HG03039 (cell line): ENCODE data around the gene GMDS.

Source experiments
- ATAC-seq: cut with Tn5 transposase; IDR thresholded peaks from one replicate; pipeline ENCODE4 v1.9.1; 2021; ENCODE audit warnings: mild to moderate bottlenecking, moderate library complexity; ENCODE audit not compliant: unreplicated experiment

GMDS gene

DNA sequence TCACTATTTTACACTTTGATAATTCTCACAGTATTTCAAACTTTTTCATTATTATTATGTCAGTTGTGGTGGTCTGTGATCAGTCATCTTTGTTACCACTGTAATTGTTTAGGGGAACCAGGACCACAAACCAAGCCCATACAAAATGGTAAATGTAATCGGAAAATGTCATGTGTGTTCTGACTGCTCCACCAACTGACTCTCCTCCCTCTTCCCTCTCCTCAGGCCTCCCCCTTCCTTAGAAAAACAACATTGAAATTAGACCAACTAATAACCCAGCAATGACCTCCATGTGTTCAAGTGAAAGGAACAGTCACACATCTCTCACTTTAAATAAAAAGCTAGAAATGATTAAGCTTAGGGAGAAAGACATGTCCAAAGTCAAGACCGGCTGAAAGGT lies 63.8 kb downstream of the GMDS start:
- no peak for ATAC-seq

DNA sequence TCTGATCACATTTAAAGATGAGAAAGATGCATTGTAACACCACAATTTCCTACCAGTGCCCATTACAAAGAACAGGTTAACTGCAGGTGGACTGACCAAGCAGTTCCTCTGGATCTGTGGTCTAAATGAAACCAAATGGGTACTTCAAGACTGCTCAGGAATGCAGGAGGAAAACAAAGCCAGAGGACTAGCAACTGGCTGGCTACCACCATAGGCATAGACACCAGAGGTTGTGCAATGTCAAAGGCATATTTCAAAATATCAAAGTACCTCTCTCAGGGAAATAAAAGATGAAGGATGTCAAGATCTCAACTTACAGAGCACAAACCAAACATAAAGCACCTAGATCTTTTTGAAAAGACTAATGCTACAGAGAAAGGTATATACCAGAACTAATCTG lies 65.5 kb downstream of the GMDS start:
- no peak for ATAC-seq

DNA sequence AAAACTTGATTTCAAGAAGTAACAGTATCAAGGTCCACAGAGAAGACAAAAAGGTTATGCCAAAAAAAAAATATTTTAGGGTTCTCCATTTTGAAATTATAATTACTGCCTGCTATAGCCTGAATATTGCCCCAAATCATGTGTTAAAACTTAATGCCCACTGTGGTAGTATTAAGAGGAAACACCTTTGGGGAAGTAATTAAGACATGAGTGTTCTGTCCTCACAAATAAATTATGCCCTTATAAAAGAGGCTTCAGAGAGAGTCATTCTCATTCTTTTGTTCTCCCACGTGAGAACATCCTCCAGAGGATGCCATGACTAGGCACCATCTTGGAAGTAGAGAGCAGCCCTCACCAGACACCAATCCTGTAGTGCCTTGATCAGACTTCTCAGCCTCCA lies 66.2 kb downstream of the GMDS start:
- no peak for ATAC-seq

DNA sequence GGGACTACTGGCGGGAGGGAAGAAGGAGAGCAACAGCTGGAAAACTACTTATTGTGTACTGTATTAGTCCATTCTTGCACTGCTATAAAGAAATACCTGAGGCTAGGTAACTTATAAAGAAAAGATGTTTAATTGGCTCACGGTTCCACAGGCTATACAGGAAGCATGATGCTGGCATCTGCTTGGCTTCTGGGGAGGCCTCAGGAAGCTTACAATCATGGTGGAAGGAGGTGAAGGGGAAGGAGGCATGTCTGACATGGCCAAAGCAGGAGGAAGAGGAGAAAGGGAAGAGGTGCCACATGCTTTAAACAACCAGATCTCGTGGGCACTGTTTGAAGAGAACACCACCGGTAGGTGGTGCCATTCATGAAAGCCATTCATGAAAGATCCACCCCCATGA lies 67.3 kb downstream of the GMDS start:
- no peak for ATAC-seq

DNA sequence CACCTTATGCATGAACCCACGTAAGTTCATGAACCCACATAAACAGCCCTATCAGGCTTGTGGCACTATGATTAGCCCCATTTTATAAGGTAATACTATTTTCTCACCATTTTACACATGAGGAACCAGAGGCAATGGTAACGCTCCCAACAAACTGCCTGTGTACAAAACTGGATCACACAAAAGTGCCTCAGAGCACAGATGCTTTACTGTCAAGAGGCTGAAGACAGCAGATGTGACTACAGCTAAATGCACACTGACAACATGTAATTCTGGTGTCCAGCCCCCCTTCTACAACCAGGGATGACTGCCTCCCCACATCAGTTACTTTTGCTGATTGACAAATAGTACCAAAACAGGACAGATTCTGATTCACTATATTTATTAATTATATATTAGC lies 69.6 kb downstream of the GMDS start:
- ATAC-seq: no peak

DNA sequence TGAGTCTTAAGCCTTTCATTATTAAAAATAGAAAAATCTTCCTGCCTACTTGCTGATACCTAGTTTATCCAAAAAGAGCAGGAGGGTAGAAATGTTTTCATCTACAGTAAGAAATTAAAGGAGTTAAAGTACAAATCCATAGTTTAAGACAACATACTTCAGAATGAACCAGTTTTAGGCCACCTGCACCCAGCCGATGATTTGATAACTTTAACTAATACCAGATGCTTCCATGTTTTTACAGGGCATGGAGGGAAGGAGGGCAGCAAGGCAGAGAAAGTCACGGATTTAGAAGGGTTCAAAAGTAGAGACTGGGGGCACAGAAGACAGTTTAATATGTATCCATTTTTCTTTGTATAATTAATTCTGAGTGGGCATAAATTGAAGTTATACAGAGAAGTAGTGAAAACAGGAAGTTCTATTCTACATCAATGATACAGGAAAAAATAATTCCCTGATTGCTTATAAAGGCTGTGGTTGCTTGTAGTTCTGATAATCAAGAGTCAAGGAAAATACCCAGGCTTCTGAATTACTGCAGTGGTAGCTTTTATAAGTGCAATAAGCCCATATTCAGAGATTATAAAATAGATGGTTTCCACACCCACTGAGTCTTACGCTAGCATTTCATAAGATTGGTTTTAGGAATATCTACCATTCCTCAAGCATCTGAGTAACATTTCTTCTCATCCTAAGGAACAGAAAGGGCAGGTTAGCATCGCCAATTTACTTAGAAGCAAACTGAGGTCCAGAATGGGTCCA lies 72.0 kb downstream of the GMDS start:
- ATAC-seq: no peak

DNA sequence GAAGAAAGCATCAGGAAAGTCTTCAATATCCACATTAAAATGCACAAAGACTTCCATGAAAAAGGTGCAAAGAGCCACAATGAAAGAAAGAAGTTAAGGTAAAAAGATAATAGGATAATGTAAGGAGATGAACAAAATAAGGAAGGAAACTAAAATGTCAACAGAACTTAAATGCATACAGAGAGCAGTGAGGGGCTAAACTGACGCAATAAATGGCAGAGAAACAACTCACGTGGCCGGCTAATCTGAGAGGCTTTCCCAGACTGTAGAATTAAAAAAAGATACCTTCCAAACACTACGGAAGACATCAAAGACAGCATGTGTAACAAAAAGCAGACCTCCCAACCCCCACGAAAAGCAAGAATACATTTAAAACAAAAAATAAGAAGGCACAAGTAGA lies 73.7 kb downstream of the GMDS start:
- ATAC-seq: no peak

DNA sequence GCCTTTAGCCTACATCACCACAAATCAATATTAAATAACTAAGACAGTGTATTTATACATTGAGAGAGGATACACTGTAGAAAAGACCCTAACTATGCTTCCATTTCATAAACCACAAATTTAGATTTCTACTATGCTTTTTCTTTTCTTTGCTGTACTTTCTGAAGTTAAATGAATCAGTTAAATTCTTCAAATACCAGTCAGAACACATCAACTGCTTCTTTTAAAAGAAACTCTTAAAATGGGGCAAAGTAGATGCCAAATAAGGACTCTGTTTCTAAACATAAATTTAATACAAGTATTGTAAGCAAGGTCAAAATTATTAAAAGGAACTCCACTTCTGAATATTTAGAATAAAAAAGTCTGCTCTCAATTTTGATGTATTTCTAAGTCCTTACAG lies 76.9 kb downstream of the GMDS start:
- no peak for ATAC-seq

DNA sequence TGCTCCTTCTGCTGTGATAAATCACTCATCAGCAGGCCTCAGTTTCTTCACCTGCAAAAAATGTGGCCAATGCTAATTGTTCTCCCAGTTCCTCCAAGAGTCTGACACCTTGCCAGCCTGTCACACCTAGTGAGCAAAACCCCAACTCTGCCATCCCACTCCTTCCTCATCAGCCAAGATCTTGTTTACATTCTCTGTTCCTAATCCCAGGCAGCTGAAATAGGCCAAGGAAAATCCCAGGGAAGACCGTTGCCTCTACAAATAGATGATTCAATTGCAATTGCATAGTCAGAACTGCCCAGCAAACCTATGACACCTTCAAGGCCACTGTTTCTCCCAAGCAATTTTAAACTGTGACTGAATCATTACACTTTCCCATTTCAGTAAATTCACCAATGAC lies 78.7 kb downstream of the GMDS start:
- no peak for ATAC-seq

DNA sequence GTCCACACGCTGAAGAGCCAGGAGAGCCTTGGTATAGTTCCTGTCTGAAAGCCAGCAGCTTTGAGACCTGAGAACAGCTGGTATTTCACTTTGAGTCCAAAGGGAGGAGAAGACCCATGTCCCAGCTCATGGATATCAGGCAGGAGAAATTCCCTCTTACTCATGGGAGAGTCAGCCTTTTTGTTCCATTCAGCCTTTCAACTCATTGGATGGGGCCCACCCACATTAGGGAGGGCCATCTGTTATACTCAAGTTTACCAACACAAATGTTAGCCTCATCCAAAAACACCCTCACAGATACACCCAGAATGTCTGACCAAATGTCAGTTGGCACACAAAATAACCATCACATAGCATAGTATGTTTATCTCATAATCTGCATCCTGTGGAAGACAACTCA lies 80.1 kb downstream of the GMDS start:
- no peak for ATAC-seq

DNA sequence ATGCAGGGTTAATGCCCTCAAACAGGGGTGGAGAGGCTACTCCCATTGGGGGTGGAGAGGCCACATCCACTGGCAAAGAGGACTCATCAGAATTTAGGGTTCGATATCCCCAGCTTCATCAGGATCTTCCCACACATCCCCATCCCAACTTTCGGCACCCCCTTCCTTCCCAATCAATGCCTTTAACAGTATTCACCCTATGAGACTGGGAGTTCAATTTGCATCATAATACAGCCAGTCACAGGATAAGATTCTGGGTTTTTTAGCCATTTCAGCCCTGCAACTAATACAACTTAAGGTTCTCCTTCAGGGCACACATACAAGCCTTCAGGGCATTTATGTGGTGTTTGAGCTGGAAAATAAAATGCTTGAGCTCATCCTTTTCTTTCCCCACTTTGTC lies 80.9 kb downstream of the GMDS start:
- ATAC-seq: no peak

DNA sequence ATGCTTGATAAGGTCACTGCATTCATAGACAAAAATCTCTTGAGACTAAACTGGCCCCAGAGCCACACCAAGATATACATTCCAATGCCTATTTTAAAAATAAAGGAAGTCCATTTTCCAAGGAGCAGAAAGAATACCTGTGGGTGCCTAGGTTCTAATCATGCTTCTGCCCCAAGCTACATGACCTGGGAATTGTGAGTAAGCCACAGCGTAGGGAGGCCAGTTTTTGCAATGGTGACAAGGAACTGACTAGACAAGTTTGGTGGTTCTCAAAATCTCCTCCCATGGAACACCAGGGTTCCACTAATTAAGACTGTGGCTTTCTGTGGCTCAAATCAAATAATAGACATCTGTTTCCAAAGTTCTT lies 83.3 kb downstream of the GMDS start:
- no peak for ATAC-seq

DNA sequence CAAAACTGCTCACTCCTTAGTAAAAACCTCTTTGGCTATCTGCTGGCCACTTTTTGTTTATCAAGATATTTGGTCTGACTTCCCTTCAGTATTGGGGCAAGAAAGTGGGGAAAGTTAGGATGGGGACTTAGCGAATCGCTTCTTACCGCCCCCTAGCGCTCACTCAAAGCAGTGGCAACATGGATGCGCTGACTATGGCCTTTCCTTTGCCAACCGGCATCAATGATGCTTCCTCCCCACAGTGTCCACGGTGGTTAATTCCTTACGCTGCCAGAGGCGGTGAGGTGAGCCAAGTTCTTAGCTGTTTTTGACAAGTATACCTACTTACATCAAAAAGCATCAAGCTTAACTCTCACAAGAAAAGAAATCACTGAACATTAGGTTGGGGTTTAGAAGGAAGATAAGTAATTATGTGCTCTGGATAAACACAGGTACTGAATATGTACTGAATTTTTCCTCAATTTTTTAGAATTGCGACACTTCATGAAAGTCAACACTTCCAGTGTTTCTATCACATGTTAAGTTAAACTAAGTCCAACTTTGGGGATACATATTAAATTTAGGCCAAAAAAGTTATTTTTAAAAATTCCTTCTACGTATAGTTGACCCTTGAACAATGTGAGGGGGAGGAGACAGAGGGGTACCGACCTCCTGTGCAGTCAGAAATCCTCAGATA lies 86.7 kb downstream of the GMDS start:
- ATAC-seq: no peak

DNA sequence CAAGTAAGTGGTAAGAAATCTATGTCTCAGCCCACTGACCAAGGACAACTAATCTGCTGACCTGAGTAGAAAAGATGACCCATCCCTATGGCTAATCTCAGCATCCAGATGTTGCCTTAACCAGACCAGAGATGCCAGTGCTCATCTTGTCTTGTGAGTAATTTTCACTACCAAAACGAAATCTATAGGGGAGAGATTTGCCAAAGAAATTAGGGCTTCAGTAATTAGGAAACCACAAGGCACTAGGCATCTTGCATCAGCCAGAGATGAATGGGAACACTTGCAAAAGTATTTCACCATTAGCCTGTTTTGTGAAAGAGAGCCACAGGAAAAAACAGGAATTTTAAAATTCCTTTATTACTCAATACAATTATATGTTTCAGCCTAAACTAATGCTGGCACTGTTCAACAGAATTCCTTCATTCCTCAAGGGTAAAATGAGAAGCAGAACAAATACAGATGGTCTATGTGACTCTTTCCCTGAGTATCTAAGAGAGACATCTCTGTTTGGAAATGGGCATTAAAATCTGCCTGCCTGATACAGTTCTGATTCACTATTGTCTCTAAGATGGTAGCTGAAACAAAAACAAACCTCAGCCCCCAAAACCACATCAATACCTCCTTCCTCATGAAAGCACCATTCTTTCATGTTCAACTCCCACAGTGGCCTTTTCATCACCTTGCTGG lies 87.8 kb downstream of the GMDS start:
- ATAC-seq: no peak

DNA sequence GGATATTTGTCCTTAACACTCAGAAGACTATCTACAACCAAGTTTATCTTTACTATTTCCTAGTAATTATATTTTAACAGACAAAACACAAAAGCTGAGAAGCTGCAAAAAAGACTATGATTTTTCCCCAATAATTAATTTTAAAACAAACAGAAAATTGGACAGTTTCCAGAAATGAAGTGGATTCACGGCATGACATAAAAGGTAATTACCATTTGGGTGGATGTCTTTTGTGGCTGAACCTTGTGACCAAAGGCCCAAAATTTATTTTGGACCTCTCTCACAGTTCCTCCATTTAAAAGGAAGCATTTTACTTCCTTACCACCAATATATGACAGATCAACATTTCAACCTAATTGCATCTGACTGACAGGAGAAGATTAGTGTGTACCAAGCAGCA lies 90.2 kb downstream of the GMDS start:
- no peak for ATAC-seq

DNA sequence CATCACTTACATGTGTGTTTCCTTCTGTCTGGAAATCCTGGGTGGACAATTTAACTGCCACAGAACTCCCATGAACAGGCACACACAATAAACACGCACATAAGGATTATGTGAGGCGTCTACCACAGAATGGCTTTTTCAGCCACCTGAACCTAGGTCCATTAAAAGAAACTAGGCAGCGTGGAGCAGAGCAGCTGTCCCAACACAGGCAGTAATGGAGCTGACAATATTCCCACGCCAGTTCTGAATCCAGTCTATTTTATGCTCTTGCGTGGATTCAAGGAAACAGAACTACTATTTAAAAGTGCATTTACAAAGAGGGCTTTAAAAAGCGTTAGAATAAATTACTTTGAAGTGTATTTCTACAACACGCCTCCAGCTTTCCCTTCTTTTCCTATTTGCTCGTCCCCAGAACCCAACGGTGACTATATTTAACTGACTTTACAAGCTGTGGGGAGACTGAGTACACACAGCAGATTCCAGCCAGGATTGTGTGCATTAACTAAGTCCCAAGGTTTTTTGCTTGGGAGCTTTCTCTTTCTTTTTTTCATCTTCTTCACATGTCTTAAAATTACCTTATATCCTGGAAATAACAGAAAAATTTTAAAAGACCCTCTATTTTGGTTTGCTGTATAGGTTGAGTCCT lies 95.9 kb downstream of the GMDS start:
- no peak for ATAC-seq

DNA sequence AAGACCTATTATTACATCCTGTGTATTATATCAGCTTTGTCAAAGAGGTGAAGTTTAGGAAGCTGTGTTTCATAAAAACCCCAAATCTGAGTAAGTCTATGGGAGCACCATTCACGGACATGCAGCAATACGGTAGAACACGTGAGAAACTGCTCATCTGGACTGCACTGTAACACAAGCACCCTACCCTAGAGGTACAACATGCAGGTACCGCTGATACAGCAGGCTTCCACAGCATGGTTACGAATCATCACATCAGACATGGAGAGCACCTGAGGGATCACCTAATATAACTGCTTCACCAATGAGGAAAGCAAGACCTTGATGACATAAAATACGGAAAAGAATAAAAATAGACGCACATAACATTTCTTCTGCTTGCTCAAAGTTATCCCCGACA lies 96.7 kb downstream of the GMDS start:
- no peak for ATAC-seq

DNA sequence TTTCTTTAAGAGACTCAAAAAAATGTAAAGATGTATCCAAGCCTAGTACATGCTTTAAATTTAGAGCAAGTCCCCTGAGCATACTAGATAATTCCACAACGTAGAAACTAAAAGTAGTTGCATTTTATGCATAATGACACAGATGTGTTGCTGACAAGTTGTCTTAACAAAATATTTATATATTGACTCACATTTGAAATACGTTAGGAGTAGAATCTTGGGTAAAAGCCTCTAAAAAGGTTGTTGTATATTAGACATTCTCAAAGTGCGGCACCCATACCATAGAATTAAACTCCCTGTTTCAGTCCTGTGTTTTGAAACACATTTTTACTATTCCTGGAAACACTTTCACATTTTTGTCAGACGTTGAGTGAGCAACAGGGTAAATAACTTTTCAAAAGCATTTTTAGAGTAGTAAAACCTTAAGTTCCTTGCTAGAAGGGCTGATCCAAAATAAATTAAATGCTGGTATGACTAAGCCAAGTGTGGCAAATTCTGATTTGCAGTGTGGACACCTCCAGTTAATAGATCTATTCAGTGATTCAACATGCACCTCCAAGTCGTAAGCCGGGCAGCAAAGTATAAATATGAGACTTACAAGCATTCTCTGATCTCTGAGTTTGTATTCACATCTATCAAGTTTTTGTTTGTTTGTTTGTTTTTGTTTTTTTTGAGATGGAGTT lies 97.5 kb downstream of the GMDS start:
- no peak for ATAC-seq

DNA sequence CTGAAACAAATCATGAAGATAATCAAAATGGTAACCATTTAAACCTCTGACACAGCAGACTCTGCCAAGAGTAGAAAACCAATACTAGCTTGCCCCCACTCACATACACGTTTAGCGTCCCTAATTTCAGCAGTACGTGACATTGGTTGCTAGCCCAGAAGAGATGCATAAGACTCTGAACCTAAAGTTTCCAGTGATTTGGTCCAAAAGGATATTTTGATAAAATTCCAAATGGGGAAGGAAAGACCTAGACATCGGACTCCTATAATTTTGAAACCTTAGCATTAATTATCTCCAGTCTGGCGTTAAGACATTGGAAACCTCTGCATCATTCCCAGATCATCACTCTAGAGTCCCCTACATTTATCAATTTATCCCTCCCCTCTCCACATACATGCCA lies 98.1 kb downstream of the GMDS start:
- ATAC-seq: no peak

DNA sequence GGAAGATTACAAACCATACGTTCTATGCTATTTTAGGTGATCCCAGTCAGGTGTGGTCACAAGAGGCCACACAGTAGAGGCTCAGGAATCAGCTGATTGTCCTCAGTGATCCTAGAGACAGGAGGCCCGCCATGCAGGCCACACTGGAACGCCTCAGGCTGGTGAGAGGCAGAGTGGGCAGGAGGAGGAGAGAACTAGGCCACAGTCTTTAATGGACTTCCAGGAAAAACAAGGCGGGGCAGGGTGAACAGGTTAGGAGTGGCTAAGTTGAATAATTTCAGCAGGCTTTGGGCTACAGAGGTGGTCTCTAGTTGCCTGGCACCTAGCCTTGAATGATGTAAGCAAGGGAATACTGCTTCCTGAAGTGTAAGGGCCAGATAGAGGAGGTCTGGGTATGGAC lies 101.2 kb downstream of the GMDS start:
- ATAC-seq: no peak

DNA sequence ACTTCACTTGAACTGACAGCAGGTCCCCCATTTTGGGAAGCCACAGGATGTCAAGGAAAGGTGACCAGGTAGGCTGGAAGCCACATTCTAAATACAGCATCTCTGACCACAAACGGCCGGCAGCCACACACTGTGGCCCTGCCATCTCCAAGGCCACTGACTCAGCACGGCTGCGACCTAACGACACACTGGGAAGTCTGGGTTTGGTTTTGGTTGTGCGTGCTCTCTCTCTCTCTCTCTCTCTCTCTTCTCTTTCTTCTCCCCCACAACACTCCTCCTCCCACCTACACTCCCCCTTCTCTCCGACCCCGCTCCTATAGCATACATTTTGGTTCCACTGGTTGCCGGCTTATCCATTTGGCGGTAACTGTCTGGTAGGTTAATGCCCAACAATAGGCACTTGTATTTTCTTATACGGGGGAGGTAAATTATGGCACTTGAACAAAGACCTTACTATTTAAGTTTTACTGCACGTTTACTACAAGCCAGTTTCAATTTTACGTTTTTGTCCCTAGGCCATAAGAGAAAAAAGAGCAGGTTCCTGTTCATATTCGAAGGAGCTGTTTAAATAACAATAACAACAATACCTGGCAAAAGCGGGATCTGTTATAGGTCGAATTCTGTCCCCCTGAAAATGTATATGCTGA lies 103.6 kb downstream of the GMDS start:
- no peak for ATAC-seq
